ENCODE measurements around the gene FAM170B. TPM values are rescaled to one million over a fixed set of nuclear protein-coding genes. Genes with fewer than 3 reads are reported as not detected.

The FAM170B gene
- total RNA-seq, 1 donor from 2014 or later = not detected

- no peaks in the 10 kb centered on the region for H4K20me1 ChIP-seq (ENCODE audit: low read depth)
- H3K4me3 ChIP-seq = no peak overlapping the region
- no peaks in the 10 kb centered on the region for H3K79me2 ChIP-seq (ENCODE audit: low read depth)
- no peak overlapping the region for H3K27ac ChIP-seq
- DNase-seq (ENCODE audit: low spot score) = no peak
- TF ChIP-seq EZH2 (IDR thresholded peaks at IDR 0.05) (no peak), EZH2phosphoT487 (IDR thresholded peaks at IDR 0.05) (no peak), CTCF (IDR thresholded peaks at IDR 0.05) (no peak)
- H3K4me1 ChIP-seq = no peaks in the 10 kb centered on the region
- H3K27me3 Mint-ChIP-seq (ENCODE audit: insufficient read depth, low read depth) = peaks cover 4% of the 10 kb centered on the region
- H3K36me3 ChIP-seq = no peaks in the 10 kb centered on the region
- peaks cover 7% of the 10 kb centered on the region for H3K9me3 Mint-ChIP-seq
- H3K27ac Mint-ChIP-seq = no peak overlapping the region
- H3K27me3 ChIP-seq = no peaks in the 10 kb centered on the region
- no peaks in the 10 kb centered on the region for H3K36me3 Mint-ChIP-seq
- no peak overlapping the region for H3K9ac ChIP-seq
- no peak overlapping the region for H3K4me3 Mint-ChIP-seq
- H3K4me1 Mint-ChIP-seq = no peaks in the 10 kb centered on the region
- H3K9me3 ChIP-seq (ENCODE audit: low read depth) = no peaks in the 10 kb centered on the region
- no peak overlapping the region for H2AFZ ChIP-seq (replicated peaks)
- no peaks in the 10 kb centered on the region for H3F3A ChIP-seq (ENCODE audit: low read depth)
- H3K4me2 ChIP-seq = no peak overlapping the region
Observed at GRCh38 chr10:49129376-49129775, 4.4 kb downstream of the FAM170B start.

GRCh38 chr10:49128854-49129253 is 5.0 kb downstream of the FAM170B start:
- Histone ChIP-seq H3K27me3 (no peaks in the 10 kb centered on the region), H3K4me1 (no peaks in the 10 kb centered on the region), H3K9me3 (ENCODE audit: low read depth) (no peaks in the 10 kb centered on the region), H3K27ac (no peak overlapping the region), H3K36me3 (no peaks in the 10 kb centered on the region), H4K20me1 (ENCODE audit: low read depth) (no peaks in the 10 kb centered on the region), H3K79me2 (ENCODE audit: low read depth) (no peaks in the 10 kb centered on the region), H3F3A (ENCODE audit: low read depth) (no peaks in the 10 kb centered on the region), H3K4me3 (no peak overlapping the region), H3K4me2 (no peak overlapping the region), H2AFZ (replicated peaks) (no peak overlapping the region), H3K9ac (no peak overlapping the region)
- no peak overlapping the region for H3K27ac Mint-ChIP-seq
- TF ChIP-seq CTCF (IDR thresholded peaks at IDR 0.05) (no peak), EZH2 (IDR thresholded peaks at IDR 0.05) (no peak), EZH2phosphoT487 (IDR thresholded peaks at IDR 0.05) (no peak)
- H3K27me3 Mint-ChIP-seq (ENCODE audit: insufficient read depth, low read depth) = peaks cover 4% of the 10 kb centered on the region
- H3K4me3 Mint-ChIP-seq = no peak overlapping the region
- DNase-seq (ENCODE audit: low spot score) = no peak
- no peaks in the 10 kb centered on the region for H3K36me3 Mint-ChIP-seq
- H3K4me1 Mint-ChIP-seq = no peaks in the 10 kb centered on the region
- H3K9me3 Mint-ChIP-seq = peaks cover 7% of the 10 kb centered on the region

GRCh38 chr10:49123981-49124950 is 9.6 kb downstream of the FAM170B start:
- H3K36me3 Mint-ChIP-seq = no peaks in the 10 kb centered on the region
- H3K27me3 Mint-ChIP-seq (ENCODE audit: insufficient read depth, low read depth) = no peaks in the 10 kb centered on the region
- no peak for DNase-seq (ENCODE audit: low spot score)
- H3K9me3 Mint-ChIP-seq = peaks cover 7% of the 10 kb centered on the region
- Histone ChIP-seq H3K4me1 (no peaks in the 10 kb centered on the region), H3K4me3 (no peak overlapping the region), H2AFZ (replicated peaks) (no peak overlapping the region), H4K20me1 (ENCODE audit: low read depth) (no peaks in the 10 kb centered on the region), H3K79me2 (ENCODE audit: low read depth) (no peaks in the 10 kb centered on the region), H3K27me3 (no peaks in the 10 kb centered on the region), H3K27ac (no peak overlapping the region), H3K36me3 (no peaks in the 10 kb centered on the region), H3F3A (ENCODE audit: low read depth) (no peaks in the 10 kb centered on the region), H3K9ac (no peak overlapping the region), H3K9me3 (ENCODE audit: low read depth) (no peaks in the 10 kb centered on the region), H3K4me2 (no peak overlapping the region)
- peaks cover 2% of the 10 kb centered on the region for H3K4me1 Mint-ChIP-seq
- no peak overlapping the region for H3K27ac Mint-ChIP-seq
- H3K4me3 Mint-ChIP-seq = no peak overlapping the region
- no peak for TF ChIP-seq EZH2 (IDR thresholded peaks at IDR 0.05)
- no peak for TF ChIP-seq CTCF (IDR thresholded peaks at IDR 0.05)
- no peak for TF ChIP-seq EZH2phosphoT487 (IDR thresholded peaks at IDR 0.05)

Data from neural progenitor cell (in vitro differentiated cells).